Tibial artery (tissue), 4 donors: Measurements from ENCODE around the gene PLA2G2E.

ENCODE experiments used
- DNase-seq, 2 donors: peaks; one replicate each; pipeline ENCODE4 v3.0.0-alpha.2; 2019
- H3K27ac ChIP-seq, 2 donors: fragments of 200-600 bp; sonication (generic) in 1 of 2; 1 replicate in 1 of 2; 2 replicates in 1 of 2; pipeline ENCODE4 v1.5.1; 2018 to 2019; ENCODE audit warnings: mild to moderate bottlenecking in 1 of 2
- H3K27me3 ChIP-seq, 2 donors: fragments of 200-600 bp; sonication (generic) in 1 of 2; one replicate each; pipeline versions ENCODE4 v1.5.1 to v1.6.0; 2016 to 2019
- H3K36me3 ChIP-seq, 3 donors: fragments of 200-600 bp; sonication (generic) in 2 of 3; one replicate each; pipeline ENCODE4 v1.5.1; 2016 to 2019; ENCODE audit warnings: mild to moderate bottlenecking in 2 of 3
- H3K4me1 ChIP-seq, 4 donors: fragments of 200-600 bp; sonication (generic) in 2 of 4; 1 replicate in 3 of 4; 2 replicates in 1 of 4; pipeline ENCODE4 v1.5.1; 2016 to 2019
- H3K4me3 ChIP-seq, 2 donors: fragments of 200-600 bp; sonication (generic) in 1 of 2; 1 replicate in 1 of 2; 2 replicates in 1 of 2; pipeline ENCODE4 v1.5.1; 2018 to 2019; ENCODE audit warnings: mild to moderate bottlenecking in 2 of 2
- H3K9me3 ChIP-seq, 3 donors: fragments of 200-600 bp; sonication (generic) in 1 of 3; one replicate each; pipeline ENCODE4 v1.5.1; 2016 to 2019
- CTCF ChIP-seq, 2 experiments: fragments of 200-600 bp in 1 of 2; fragments of 450-650 bp in 1 of 2; IDR thresholded peaks; one replicate each; pipeline ENCODE4 v1.5.1; 2017 to 2019; ENCODE audit warnings: antibody characterized with exemption in 2 of 2, mild to moderate bottlenecking in 1 of 2, moderate library complexity in 1 of 2
- intact Hi-C: fragments of 100-400 bp; cut with DNase I; formaldehyde crosslinking; loops from one replicate; pipeline ENCODE4 v1.15.0; 2023; ENCODE audit warnings: low total_unique reads

Gene PLA2G2E

GRCh38 chr1:19946971-19947370 is 23.6 kb upstream of the PLA2G2E start:
- no peak for TF ChIP-seq CTCF (IDR thresholded peaks at IDR 0.05)
- no peaks in the 10 kb centered on the region for H3K4me1 ChIP-seq
- no peak overlapping the region for H3K4me3 ChIP-seq
- no peak for DNase-seq
- H3K27me3 ChIP-seq, result peaks cover 0 to 23% of the 10 kb centered on the region in 2 donors
- no peaks in the 10 kb centered on the region for H3K36me3 ChIP-seq
- intact Hi-C loops, result no loop called here
- H3K9me3 ChIP-seq, result no peaks in the 10 kb centered on the region
- no peak overlapping the region for H3K27ac ChIP-seq

- Histone ChIP-seq H3K4me3 (no peak overlapping the region), H3K27me3 (peaks cover 0 to 23% of the 10 kb centered on the region in 2 donors), H3K9me3 (no peaks in the 10 kb centered on the region), H3K36me3 (no peaks in the 10 kb centered on the region), H3K27ac (no peak overlapping the region), H3K4me1 (no peaks in the 10 kb centered on the region)
- intact Hi-C loops, result no loop called here
- DNase-seq, result no peak
- TF ChIP-seq CTCF (IDR thresholded peaks at IDR 0.05), result no peak
Measured at GRCh38 chr1:19946331-19946751, 22.9 kb upstream of the PLA2G2E start.

GRCh38 chr1:19945914-19946313 is 22.5 kb upstream of the PLA2G2E start:
- intact Hi-C loops, result no loop called here
- Histone ChIP-seq H3K9me3 (no peaks in the 10 kb centered on the region), H3K4me1 (no peaks in the 10 kb centered on the region), H3K36me3 (no peaks in the 10 kb centered on the region), H3K27ac (no peak overlapping the region), H3K27me3 (peaks cover 0 to 22% of the 10 kb centered on the region in 2 donors), H3K4me3 (no peak overlapping the region)
- TF ChIP-seq CTCF (IDR thresholded peaks at IDR 0.05), result no peak
- DNase-seq, result no peak

GRCh38 chr1:19942657-19943056 is 19.2 kb upstream of the PLA2G2E start:
- H3K9me3 ChIP-seq, result no peaks in the 10 kb centered on the region
- no peak for TF ChIP-seq CTCF (IDR thresholded peaks at IDR 0.05)
- H3K4me3 ChIP-seq, result no peak overlapping the region
- no peaks in the 10 kb centered on the region for H3K4me1 ChIP-seq
- DNase-seq, result no peak
- no peak overlapping the region for H3K27ac ChIP-seq
- no peaks in the 10 kb centered on the region for H3K36me3 ChIP-seq
- intact Hi-C loops, result no loop called here
- H3K27me3 ChIP-seq, result peaks cover 0 to 5% of the 10 kb centered on the region in 2 donors

- H3K9me3 ChIP-seq, result no peaks in the 10 kb centered on the region
- H3K27me3 ChIP-seq, result peaks cover 0 to 2% of the 10 kb centered on the region in 2 donors
- TF ChIP-seq CTCF (IDR thresholded peaks at IDR 0.05), result no peak
- intact Hi-C loops, result no loop called here
- no peak overlapping the region for H3K27ac ChIP-seq
- H3K4me1 ChIP-seq, result no peaks in the 10 kb centered on the region
- H3K36me3 ChIP-seq, result no peaks in the 10 kb centered on the region
- no peak overlapping the region for H3K4me3 ChIP-seq
- DNase-seq, result no peak
Measured at GRCh38 chr1:19942088-19942487, 18.7 kb upstream of the PLA2G2E start.

GRCh38 chr1:19941206-19941568 is 17.8 kb upstream of the PLA2G2E start:
- no peak for TF ChIP-seq CTCF (IDR thresholded peaks at IDR 0.05)
- no peak for DNase-seq
- intact Hi-C loops, result no loop called here

More at GRCh38 chr1:19941206-19941568, 17.8 kb upstream of the PLA2G2E start:
- Histone ChIP-seq H3K27me3 (peaks cover 0 to 2% of the 10 kb centered on the region in 2 donors), H3K4me1 (no peaks in the 10 kb centered on the region), H3K9me3 (no peaks in the 10 kb centered on the region), H3K4me3 (no peak overlapping the region), H3K36me3 (no peaks in the 10 kb centered on the region), H3K27ac (no peak overlapping the region)
